ENCODE results near the gene ABCF3.

The ABCF3 gene

GRCh38 chr3:184234224-184234623 lies 48.2 kb downstream of the ABCF3 start:
- DNase-seq = no peak

GRCh38 chr3:184234671-184235380 lies 48.8 kb downstream of the ABCF3 start:
- no peak for DNase-seq

- DNase-seq = no peak
These were observed 49.5 kb downstream of the ABCF3 start for GRCh38 chr3:184235381-184236032.

- DNase-seq = no peak
These were observed 50.0 kb downstream of the ABCF3 start for GRCh38 chr3:184236033-184236410.

- DNase-seq = no peak
These were observed 50.6 kb downstream of the ABCF3 start for GRCh38 chr3:184236636-184237035.

- DNase-seq = no peak
These were observed 51.2 kb downstream of the ABCF3 start for GRCh38 chr3:184237211-184237610.

- DNase-seq = no peak
These were observed 51.8 kb downstream of the ABCF3 start for GRCh38 chr3:184237807-184238206.

GRCh38 chr3:184238246-184238818 lies 52.3 kb downstream of the ABCF3 start:
- no peak for DNase-seq

GRCh38 chr3:184239221-184239620 lies 53.2 kb downstream of the ABCF3 start:
- no peak for DNase-seq

GRCh38 chr3:184239708-184240107 lies 53.7 kb downstream of the ABCF3 start:
- no peak for DNase-seq

- no peak for DNase-seq
These were observed 54.6 kb downstream of the ABCF3 start for GRCh38 chr3:184240384-184241140.

GRCh38 chr3:184241141-184241446 lies 55.1 kb downstream of the ABCF3 start:
- DNase-seq = no peak

- DNase-seq = peak; percentile 79
These were observed 55.7 kb downstream of the ABCF3 start for GRCh38 chr3:184241447-184242296.

GRCh38 chr3:184242297-184242685 lies 56.3 kb downstream of the ABCF3 start:
- DNase-seq = no peak

Measured in NCI-H510A treated with DMSO at 0.1 percent for 48 hours (cell line).